Fibroblast of mammary gland (primary cell): ENCODE results near the gene GASK1A.

Source experiments
- DNase-seq: peaks from one replicate; pipeline ENCODE4 v3.0.0-alpha.2; 2010; ENCODE audit warnings: low read depth
- H3K4me3 ChIP-seq: 2 replicates; pipeline ENCODE4 v1.5.1; 2011; ENCODE audit warnings: low read depth, mild to moderate bottlenecking, low read length, moderate library complexity; ENCODE audit not compliant: control insufficient read depth
- CTCF ChIP-seq: conservative IDR thresholded peaks from 2 replicates; pipeline ENCODE4 v1.5.1; 2011; ENCODE audit warnings: low read depth, low read length, inconsistent platforms; ENCODE audit not compliant: control insufficient read depth, insufficient read depth

The GASK1A gene

GRCh38 chr3:43024181-43024885 is 45.2 kb downstream of the GASK1A start:
- H3K4me3 ChIP-seq, result no peak overlapping the region
- no peak for TF ChIP-seq CTCF
- DNase-seq, result no peak

GRCh38 chr3:43025423-43025822 is 46.3 kb downstream of the GASK1A start:
- no peak for DNase-seq
- H3K4me3 ChIP-seq, result no peak overlapping the region
- TF ChIP-seq CTCF, result no peak

GRCh38 chr3:43028001-43028400 is 48.9 kb downstream of the GASK1A start:
- no peak for TF ChIP-seq CTCF
- H3K4me3 ChIP-seq, result no peak overlapping the region
- DNase-seq, result no peak

- no peak overlapping the region for H3K4me3 ChIP-seq
- TF ChIP-seq CTCF, result no peak
- DNase-seq, result no peak
Observed at GRCh38 chr3:43028678-43029490, 49.8 kb downstream of the GASK1A start.

- no peak for TF ChIP-seq CTCF
- no peak for DNase-seq
Observed at GRCh38 chr3:43030162-43030935, 51.2 kb downstream of the GASK1A start.

GRCh38 chr3:43031485-43031884 is 52.4 kb downstream of the GASK1A start:
- H3K4me3 ChIP-seq, result no peak overlapping the region
- DNase-seq, result peak; percentile 22
- no peak for TF ChIP-seq CTCF

More at GRCh38 chr3:43030162-43030935, 51.2 kb downstream of the GASK1A start:
- no peak overlapping the region for H3K4me3 ChIP-seq
